SK-N-SH treated with all-trans-retinoic acid at 6 μM for 48 hours (cell line): ENCODE data around the gene TMPRSS11D.

Source experiments
- ATAC-seq: fragments of 200-7000 bp; cut with Tn5 transposase; 3 replicates; pipeline ENCODE4 v1.9.1; 2020; ENCODE audit warnings: mild to moderate bottlenecking, moderate library complexity
- ARNTL ChIP-seq: fragments of 450-650 bp; formaldehyde crosslinking; IDR thresholded peaks from 2 replicates; pipeline ENCODE4 v1.5.0; 2020; ENCODE audit warnings: low read depth, mild to moderate bottlenecking, moderate library complexity, borderline replicate concordance
- CREB5 ChIP-seq: fragments of 250-450 bp; sonication (Bioruptor Pico); IDR thresholded peaks from 2 replicates; pipeline ENCODE4 v1.5.1; 2020; ENCODE audit warnings: low read depth, mild to moderate bottlenecking, moderate library complexity
- CSDC2 ChIP-seq: fragments of 250-450 bp; sonication (Bioruptor Pico); IDR thresholded peaks from 2 replicates; pipeline ENCODE4 v1.5.0; 2020; ENCODE audit warnings: mild to moderate bottlenecking, moderate library complexity
- GLIS3 ChIP-seq: fragments of 250-450 bp; sonication (Bioruptor Pico); IDR thresholded peaks from 2 replicates; pipeline ENCODE4 v1.5.0; 2020; ENCODE audit warnings: mild to moderate bottlenecking, moderate library complexity
- ISL1 ChIP-seq: fragments of 250-450 bp; sonication (Bioruptor Pico); IDR thresholded peaks from 2 replicates; pipeline ENCODE4 v2.1.2; 2022; ENCODE audit warnings: mild to moderate bottlenecking, moderate library complexity
- OSR1 ChIP-seq: fragments of 250-450 bp; sonication (Bioruptor Pico); IDR thresholded peaks from 2 replicates; pipeline ENCODE4 v1.8.0; 2022; ENCODE audit warnings: moderate library complexity, mild to moderate bottlenecking, inconsistent platforms
- PATZ1 ChIP-seq: fragments of 250-450 bp; sonication (Bioruptor Pico); IDR thresholded peaks from 2 replicates; pipeline ENCODE4 v1.8.0; 2020; ENCODE audit warnings: mild to moderate bottlenecking, moderate library complexity, borderline replicate concordance
- POU6F1 ChIP-seq: fragments of 250-450 bp; sonication (Bioruptor Pico); IDR thresholded peaks from 2 replicates; pipeline ENCODE4 v1.8.0; 2021; ENCODE audit warnings: low read depth, mild to moderate bottlenecking, moderate library complexity, borderline replicate concordance
- PPARA ChIP-seq: fragments of 250-450 bp; sonication (Bioruptor Pico); IDR thresholded peaks from 2 replicates; pipeline ENCODE4 v1.5.0; 2020; ENCODE audit warnings: mild to moderate bottlenecking, borderline replicate concordance
- RARB ChIP-seq: fragments of 250-450 bp; sonication (Bioruptor Pico); IDR thresholded peaks from 2 replicates; pipeline ENCODE4 v1.8.0; 2021; ENCODE audit warnings: mild to moderate bottlenecking, moderate library complexity
- SNAI2 ChIP-seq: fragments of 250-450 bp; sonication (Bioruptor Pico); IDR thresholded peaks from 2 replicates; pipeline ENCODE4 v1.5.0; 2020; ENCODE audit warnings: mild to moderate bottlenecking, moderate library complexity
- TCF4 ChIP-seq: fragments of 250-450 bp; sonication (Bioruptor Pico); IDR thresholded peaks from 2 replicates; pipeline ENCODE4 v1.8.0; 2021; ENCODE audit warnings: mild to moderate bottlenecking, moderate library complexity, borderline replicate concordance
- TOX ChIP-seq: fragments of 250-450 bp; sonication (Bioruptor Pico); IDR thresholded peaks from 2 replicates; pipeline ENCODE4 v1.8.0; 2021; ENCODE audit warnings: mild to moderate bottlenecking, moderate library complexity, borderline replicate concordance
- TSHZ2 ChIP-seq: fragments of 250-450 bp; sonication (Bioruptor Pico); IDR thresholded peaks from 2 replicates; pipeline ENCODE4 v1.5.0; 2020; ENCODE audit warnings: mild to moderate bottlenecking, moderate library complexity
- ZC3H10 ChIP-seq: fragments of 250-450 bp; sonication (Bioruptor Pico); IDR thresholded peaks from 2 replicates; pipeline ENCODE4 v1.5.1; 2021; ENCODE audit warnings: mild to moderate bottlenecking, moderate library complexity
- ZFP3 ChIP-seq: fragments of 250-450 bp; sonication (Bioruptor Pico); IDR thresholded peaks from 2 replicates; pipeline ENCODE4 v1.5.0; 2020; ENCODE audit warnings: mild to moderate bottlenecking, moderate library complexity
- ZFP30 ChIP-seq: fragments of 450-650 bp; formaldehyde crosslinking; IDR thresholded peaks from 2 replicates; pipeline ENCODE4 v1.5.0; 2022; ENCODE audit warnings: mild to moderate bottlenecking, moderate library complexity
- ZNF565 ChIP-seq: fragments of 450-650 bp; formaldehyde crosslinking; conservative IDR thresholded peaks from 2 replicates; pipeline ENCODE4 v1.5.0; 2020; ENCODE audit warnings: low read depth, mild to moderate bottlenecking, moderate library complexity
- ZNF8 ChIP-seq: fragments of 450-650 bp; formaldehyde crosslinking; IDR thresholded peaks from 2 replicates; pipeline ENCODE4 v1.5.0; 2020; ENCODE audit warnings: mild to moderate bottlenecking, moderate library complexity

The TMPRSS11D gene

GRCh38 chr4:67927251-67927650 lies 43.4 kb upstream of the TMPRSS11D start (continued):
- TF ChIP-seq PATZ1 (no peak), TOX (CRISPR knock-in tag) (no peak)
- TF ChIP-seq, all 23 proteins: peak for 0

- ATAC-seq: no peak
- TF ChIP-seq ZC3H10 (CRISPR knock-in tag): no peak
- no peak for TF ChIP-seq PPARA (CRISPR knock-in tag)
- TF ChIP-seq CREB5: no peak
- no peak for TF ChIP-seq TCF4 (CRISPR knock-in tag)
- TF ChIP-seq ZFP30 (CRISPR knock-in tag): no peak
- no peak for TF ChIP-seq ISL1 (CRISPR knock-in tag)
- no peak for TF ChIP-seq TSHZ2
- TF ChIP-seq POU6F1 (CRISPR knock-in tag): no peak
- TF ChIP-seq ZNF565 (CRISPR knock-in tag): no peak
- no peak for TF ChIP-seq ZNF8 (CRISPR knock-in tag)
- TF ChIP-seq ARNTL: no peak
- no peak for TF ChIP-seq RARB
Measured at GRCh38 chr4:67926485-67926884, 42.7 kb upstream of the TMPRSS11D start.

GRCh38 chr4:67922697-67923096 lies 38.9 kb upstream of the TMPRSS11D start:
- TF ChIP-seq POU6F1 (CRISPR knock-in tag): no peak
- TF ChIP-seq ZNF565 (CRISPR knock-in tag): no peak
- no peak for TF ChIP-seq PATZ1
- TF ChIP-seq CSDC2 (CRISPR knock-in tag): no peak
- TF ChIP-seq ARNTL: no peak
- TF ChIP-seq GLIS3 (CRISPR knock-in tag): no peak
- no peak for TF ChIP-seq SNAI2
- no peak for TF ChIP-seq TSHZ2
- no peak for TF ChIP-seq RARB
- no peak for TF ChIP-seq ZFP3 (CRISPR knock-in tag)
- no peak for TF ChIP-seq TCF4 (CRISPR knock-in tag)
- TF ChIP-seq ISL1 (CRISPR knock-in tag): no peak
- TF ChIP-seq PPARA (CRISPR knock-in tag): no peak
- no peak for TF ChIP-seq ZNF8 (CRISPR knock-in tag)
- no peak for TF ChIP-seq TOX (CRISPR knock-in tag)
- no peak for TF ChIP-seq OSR1 (CRISPR knock-in tag)
- TF ChIP-seq ZC3H10 (CRISPR knock-in tag): no peak
- ATAC-seq: peak; percentile 20; the same call in 1 of the 3 replicates
